ENCODE measurements around the gene CCDC93.

CCDC93 gene, protein sequence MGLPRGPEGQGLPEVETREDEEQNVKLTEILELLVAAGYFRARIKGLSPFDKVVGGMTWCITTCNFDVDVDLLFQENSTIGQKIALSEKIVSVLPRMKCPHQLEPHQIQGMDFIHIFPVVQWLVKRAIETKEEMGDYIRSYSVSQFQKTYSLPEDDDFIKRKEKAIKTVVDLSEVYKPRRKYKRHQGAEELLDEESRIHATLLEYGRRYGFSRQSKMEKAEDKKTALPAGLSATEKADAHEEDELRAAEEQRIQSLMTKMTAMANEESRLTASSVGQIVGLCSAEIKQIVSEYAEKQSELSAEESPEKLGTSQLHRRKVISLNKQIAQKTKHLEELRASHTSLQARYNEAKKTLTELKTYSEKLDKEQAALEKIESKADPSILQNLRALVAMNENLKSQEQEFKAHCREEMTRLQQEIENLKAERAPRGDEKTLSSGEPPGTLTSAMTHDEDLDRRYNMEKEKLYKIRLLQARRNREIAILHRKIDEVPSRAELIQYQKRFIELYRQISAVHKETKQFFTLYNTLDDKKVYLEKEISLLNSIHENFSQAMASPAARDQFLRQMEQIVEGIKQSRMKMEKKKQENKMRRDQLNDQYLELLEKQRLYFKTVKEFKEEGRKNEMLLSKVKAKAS

DNA sequence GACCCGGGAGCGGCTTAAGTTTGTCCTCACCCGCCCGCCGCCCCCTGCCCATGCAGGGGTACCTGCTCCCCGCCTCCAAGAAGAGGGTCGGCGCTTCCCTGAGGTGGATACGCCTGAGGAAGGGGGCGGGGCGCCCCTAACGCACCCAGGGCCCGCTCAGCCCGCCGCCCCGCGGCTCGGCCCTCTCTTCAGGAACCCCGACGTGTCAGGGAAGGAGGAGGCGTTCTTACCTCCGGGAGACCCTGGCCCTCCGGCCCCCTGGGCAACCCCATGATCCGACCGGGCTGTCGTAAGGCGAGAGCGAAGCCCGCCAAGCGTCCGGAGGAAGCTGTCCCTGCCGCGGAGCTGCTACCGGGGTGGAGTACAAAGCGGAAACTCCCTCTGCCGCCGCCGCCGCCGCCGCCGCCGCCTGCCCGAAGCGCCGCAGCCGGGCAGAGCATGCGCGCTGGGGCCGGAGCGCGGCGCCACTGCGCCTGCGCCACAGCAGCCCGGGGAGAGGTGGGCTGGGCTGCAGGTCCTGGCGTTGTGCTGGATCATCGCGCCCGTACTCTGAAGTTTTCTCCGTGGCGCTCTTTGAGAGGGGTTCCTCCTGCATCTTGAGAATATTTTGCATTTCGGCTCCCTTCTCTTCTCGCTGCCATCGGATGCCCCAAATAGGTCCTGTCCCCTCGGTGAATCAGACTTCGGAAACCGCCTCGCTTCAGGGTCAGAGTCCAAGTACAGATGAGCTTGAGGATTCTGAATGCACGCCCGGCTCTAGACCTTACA lies at the start of gene CCDC93:
Gene CCDC93, minus strand, starts transcription at position 347 of the 768 bp plus-strand sequence. Its CDS starts 75 bp downstream, at position 272.
- no peak for FAIRE-seq

DNA sequence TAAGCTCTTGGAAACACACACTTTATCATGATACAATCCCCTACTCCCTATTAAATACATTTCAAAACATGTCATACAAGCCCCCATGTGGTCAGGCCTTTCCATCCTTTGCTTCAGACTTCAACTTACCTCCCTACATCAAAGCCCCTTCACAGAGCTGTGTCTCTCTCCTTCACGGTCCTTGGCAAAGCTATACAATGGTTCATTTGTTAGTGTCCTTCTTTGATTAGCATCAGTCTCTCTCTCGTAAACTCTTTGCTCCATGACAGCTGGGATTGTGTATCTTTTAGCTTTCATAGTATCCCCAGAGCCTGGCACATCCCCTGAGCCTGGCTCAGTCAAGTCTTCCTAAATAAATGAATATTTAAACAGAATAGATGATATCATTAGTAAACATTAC lies 48.8 kb upstream of the CCDC93 start:
- FAIRE-seq, result no peak

DNA sequence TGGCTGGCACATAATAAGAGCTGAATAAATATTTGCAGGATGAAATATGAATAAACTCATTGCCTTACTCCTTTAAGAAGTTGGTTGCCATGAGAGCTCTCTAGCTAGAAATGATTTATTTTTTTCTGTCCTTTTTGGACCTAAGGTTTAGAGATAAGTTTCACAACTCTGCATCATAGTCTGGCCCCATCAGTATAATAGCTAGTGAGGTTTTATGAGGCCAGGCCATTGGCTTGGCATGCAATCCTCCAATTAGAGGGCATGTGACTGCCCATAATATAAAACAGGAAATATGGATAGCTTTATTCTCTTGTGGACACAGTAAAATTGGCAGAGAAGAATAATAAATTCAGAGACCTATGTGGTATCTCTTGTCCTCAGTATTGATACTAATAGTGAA lies 48.2 kb upstream of the CCDC93 start:
- FAIRE-seq, result no peak

DNA sequence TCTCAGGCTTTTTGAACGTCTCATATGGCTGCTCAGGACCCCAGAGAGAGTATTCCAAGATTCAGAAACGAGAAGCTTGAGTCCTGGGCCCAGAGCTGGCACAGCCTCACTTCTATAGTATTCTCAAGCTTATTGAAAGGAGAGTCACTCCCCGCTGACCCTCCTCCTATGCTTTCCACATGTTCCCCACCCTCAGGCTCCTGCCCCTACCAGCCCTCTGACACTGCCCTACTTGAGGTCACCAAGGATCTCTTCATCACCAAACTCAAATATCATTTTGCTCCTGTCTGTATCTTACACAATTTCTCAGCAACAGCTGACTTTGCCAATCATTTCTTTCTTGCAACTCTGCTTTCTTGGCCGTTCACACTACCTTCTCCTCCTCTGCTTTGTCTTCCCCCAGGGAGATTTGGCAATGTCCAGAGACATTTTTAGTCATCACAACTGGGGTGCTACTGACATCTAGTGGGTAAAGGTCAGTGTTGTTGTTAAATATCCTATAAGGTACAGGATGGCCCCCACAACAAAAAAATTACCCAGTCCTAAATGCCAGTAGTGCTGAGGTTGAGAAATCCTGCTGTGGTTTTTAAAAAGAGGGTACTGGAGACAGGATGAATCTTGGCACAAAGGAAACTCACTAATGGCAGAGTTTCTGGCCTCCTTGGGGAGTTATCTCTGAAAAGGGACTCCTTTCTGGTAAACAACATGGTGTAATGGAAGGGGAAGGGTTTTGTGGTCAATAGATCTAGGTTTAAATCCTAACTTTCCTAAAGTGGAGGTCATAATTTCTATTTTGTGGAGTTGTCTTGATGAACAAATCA lies 47.5 kb upstream of the CCDC93 start:
- no peak for FAIRE-seq

DNA sequence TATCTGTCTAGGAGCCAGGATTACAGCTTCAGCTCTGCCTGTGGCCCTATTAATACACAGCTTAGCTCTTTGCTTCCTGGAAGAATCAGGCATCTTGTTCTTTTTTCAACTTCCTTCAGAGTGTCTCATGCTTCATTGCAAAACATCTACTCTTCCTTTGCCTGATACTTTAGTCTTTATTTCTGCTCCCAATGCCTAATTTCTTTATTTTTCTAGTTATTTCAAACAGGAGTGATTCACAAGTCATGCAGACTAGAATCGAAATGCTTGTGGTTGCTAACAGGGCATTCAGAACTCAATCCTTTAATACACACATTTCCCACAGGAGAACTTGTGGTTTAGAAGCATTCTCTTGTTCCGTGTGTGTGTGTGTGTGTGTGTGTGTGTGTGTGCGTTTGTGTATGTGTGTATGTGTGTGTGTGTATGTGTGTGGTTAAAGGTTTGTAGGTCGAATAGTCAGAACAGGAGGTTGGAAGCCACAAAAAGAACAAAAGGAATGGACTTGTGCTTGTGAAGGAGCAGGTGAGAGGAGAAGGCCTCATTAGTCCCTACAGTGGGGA lies 46.1 kb upstream of the CCDC93 start:
- no peak for FAIRE-seq

DNA sequence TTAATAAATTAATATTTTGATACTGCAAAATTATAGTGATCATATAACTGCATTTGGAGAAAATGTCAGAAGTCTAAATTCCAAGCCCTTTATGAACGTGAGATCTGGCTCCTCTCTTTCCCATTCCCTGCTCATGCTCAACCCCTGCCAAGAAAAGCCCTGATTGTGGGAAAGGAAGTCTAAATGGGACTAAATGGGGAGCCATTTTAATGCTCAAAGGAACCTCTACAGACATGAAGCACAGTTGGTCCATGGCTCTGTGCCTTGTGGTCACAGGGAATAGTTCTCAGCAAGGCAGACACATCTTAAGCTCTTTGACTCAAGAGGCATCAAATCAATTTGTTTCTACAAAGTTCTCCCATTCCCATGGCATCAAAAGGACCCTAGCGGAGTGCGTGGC lies 45.1 kb upstream of the CCDC93 start:
- FAIRE-seq, result no peak

DNA sequence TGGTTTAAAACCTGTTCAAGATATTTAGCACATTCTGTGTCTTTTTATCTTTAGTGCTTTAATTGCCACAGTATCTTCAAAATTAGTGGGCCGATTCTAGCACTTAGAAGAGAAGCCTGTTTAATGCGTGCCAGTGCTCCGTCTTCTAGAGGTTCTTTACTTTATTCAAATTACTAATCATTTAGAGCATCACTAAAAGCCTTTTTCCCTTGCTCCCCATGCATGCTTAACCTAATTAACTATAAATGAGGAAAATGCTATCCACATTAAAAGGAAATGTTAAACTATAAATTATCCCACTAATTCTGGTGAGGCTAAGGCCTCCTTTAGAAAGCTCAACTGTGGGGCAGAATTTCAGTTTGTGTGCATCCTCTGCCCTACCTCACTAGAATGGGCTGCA lies 42.9 kb upstream of the CCDC93 start:
- FAIRE-seq, result no peak

DNA sequence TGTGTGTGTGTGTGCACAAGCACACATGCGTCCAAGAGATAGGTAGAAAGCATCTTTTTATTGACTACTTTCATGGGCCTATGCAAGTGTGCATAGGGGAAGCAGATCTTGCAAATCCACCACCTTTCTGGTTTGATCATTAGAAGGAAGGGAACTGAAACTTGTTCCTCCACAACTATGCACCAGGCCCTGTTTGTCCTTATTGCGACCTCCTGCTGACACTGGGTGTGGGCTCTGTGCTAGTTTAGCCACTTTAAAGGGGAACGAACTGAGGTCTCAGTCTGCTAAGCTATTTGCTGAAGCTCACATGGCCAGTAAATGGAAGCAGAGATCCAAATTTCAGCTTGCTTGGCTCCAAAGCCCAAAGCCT lies 42.3 kb upstream of the CCDC93 start:
- no peak for FAIRE-seq

DNA sequence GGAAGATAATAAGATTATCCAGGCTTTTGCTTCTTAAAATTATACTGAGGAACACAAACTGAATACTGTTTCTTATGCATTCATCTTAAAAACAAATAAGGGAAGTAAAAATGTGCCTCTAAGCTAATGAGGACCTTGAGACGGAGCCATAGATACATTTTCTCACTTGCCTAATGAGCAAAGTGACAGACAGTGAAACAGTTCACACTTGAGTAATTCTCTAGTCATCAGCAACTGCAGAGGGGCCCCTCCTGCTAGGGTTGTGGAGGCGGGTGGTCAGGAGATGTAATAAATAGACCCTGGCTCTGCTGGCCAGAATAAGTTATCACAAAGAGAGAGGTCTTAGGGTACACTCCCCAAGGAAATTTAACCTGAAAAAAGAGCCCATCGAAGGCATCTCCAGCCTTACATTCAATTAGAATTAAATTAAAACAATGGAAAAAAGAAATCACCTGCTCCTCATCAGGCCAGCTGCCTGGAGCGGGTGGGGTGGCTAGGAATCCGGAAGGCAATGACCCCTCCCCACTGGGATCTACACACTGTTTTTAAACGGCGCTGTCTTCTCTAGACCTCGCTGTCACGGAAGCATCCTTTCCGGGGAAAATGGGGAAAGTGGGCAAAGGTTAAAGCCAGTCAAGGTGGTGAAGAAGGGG lies 41.8 kb upstream of the CCDC93 start:
- FAIRE-seq, result no peak

DNA sequence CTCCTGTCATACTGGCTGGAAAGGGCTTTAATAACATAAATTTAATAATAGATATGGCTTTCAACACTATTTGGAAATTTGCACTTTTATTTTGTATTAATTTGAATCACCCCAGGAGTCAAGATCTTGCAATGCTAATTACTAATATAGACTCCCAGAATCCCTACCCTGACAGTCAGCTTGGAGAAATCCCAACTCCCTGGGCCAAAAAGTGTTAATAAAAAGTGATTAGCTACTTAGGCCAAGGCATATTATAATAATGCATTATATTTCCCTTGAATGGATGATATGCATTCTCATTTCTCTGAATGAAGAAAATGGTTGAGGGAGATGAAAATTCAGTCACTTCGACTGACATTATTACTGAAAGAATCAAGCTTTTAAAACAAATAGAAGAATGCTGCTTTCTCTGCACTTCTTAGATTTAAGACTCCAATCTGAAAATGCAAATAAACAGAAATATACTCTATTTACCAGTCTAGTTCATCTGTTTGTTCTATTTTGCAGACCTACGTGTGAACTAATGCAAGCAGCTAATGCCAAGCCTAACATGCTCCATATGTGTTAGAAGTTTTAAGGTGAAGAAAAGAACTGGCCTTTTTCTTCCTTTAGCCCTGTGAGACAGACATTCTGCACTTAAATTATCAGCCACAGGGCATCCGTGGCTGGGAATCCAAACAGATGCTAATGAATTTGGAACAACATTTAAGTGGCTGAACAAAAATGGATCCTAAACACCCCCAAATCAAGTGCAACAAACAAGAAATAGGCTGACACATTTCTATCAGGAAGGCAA lies 40.5 kb upstream of the CCDC93 start:
- no peak for FAIRE-seq

DNA sequence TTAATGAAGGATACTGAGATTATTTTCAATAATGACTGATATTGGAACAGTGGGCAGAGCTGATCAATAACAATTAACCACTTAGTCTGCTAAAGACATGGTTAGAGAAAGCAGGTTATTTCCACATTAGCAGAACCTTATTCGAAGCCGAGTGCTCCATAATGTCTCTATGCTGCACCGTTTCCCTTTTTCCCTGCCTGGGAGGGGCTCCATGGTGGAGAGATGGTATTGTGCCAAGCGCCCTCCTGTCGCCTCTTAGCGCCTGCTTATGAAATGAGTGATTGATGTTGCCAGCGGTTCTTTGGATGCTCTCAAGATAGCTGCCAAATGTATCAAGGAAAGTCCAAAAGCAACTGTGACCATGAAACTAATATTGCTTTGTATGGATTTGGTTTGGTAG lies 39.8 kb upstream of the CCDC93 start:
- FAIRE-seq, result no peak

DNA sequence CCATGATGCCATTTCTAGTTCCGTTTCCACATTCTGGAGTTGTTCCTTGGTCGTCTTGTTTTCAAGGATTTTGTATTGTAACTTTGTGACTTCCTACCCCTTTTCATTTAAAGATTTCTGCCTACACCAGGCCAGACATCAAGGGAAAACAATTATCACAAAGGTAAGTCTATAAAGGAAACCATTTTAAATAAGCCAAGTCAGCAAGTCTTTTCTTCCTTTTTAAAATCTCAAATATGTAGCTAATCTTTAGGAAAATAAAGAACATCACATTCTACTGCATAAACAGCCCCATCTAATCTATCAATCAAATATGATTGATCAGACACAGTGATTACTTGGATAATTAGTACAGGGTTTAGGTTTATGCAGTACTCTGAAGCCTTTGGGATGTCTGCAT lies 38.6 kb upstream of the CCDC93 start:
- FAIRE-seq, result no peak

DNA sequence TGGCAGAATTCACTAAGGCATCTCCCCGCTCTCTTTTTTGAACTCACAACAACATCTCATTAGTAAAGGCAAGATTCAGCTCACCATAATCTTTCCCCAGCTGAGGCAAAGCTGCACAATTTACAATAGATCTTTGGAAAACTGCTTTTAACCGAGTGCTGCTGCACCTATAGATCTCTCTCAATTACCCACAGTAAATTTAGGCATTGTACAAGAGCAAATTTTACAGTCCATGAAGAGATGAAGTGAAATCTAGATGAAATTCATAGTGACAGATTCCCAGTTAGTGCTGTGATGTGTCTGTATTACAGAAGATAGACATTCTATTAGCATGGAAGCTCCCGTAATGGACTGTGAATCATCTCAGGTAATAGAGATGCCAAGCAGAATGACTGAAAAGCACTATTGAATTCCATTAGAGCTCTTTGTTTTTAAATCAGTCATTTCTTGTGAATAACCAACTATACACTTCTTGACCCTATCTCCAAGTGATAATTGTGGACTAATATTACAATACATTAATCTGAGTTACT lies 38.0 kb upstream of the CCDC93 start:
- FAIRE-seq, result no peak

DNA sequence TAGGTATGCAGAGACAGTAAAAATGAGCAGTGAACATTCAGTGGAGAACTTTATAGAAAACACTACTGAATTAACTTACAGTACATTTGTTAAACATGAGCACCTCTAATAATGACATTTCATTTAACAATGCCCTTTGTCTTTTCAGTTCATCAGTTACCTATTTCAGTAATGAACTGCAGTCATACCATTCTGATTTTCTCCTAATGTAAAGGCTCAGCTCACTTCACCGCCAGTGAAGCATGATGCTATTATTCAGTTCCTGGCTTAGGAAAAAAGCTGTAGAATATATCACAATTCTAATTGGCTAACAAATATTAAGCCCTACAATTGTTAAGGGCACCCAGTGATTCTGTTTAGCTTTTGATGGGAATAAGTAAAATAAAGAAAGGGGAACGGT lies 37.1 kb upstream of the CCDC93 start:
- no peak for FAIRE-seq

DNA sequence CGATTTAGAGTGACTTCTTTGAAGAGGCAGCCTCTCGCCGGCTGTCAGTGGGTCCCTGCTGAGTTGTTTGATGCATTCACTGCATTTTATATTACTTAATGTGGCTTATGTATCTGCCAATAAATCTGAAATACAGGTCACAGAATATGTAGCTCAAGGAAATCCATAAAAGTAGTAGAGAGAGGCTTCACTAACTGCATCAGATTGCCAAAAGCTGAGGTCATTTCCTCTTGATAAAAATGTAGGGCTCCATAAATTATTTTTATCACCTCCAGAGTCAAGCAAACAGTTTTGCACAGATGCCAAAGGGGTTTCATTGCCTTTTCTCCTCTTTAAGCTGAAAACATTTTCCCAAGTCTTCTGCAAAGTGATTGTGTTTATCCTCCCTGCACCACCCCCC lies 36.5 kb upstream of the CCDC93 start:
- FAIRE-seq, result no peak

DNA sequence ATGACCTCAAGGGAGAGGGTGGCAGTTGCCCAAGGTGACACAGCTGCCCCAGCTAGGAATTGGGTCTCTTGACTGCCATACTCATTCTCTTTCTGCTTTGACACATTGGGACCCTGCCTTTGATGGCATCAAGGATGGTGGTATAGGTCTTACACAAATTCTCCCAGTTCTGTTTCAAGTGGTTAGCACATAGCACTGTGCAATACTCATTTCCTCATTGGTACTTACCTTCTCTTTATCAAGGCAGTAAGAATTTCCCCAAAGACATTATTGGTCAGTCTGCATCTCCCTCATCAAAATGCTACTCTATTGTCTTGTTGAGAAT lies 35.9 kb upstream of the CCDC93 start:
- FAIRE-seq, result no peak

DNA sequence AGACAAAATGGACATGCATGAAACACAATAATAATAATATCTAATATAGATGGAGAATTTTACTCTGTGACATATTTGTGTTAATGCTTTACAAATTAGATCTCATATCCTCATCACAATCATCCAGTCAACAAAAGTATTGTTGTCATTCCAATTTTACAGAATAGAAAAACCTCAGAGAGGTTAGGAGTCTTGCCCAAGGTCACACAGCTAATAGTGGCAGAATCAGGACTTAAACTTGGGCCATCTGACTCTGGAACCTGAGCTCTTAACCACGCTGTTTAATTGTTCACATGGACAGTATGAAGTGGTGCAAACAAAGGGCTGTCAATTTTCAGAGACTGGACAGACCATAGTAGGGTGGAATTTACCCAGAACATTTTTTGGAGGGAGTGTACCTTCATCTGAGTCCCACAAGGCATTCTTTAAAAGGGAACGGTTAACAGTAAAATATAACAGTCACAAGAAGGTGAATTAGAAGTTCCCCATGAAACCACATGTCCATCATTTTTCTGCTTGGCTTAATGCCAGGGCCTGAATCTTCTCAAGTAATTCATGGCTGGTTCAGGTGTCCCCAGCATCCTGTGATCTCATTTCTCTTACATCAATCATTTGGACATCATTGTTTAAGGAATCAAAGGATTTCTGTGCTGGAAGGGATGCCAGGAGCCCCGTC lies 35.4 kb upstream of the CCDC93 start:
- no peak for FAIRE-seq

DNA sequence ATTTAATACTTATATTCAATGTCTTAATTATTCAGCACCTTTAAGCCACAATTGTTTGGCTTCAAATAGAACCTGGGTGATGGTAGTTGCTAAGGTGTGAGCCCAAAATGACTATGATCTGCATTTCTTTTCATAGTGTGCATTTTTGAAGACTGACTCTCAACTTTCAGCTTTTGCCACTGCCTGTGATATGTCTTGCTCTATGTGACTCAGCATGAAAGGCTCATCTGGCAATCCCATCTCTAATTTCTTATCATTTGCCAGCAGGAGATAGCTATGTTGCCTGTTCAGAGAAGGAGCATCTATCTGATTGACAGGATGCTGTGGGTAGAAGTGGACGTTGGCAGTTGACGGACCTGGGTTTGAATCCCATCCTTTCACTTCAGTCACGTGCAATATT lies 34.5 kb upstream of the CCDC93 start:
- FAIRE-seq, result no peak

DNA sequence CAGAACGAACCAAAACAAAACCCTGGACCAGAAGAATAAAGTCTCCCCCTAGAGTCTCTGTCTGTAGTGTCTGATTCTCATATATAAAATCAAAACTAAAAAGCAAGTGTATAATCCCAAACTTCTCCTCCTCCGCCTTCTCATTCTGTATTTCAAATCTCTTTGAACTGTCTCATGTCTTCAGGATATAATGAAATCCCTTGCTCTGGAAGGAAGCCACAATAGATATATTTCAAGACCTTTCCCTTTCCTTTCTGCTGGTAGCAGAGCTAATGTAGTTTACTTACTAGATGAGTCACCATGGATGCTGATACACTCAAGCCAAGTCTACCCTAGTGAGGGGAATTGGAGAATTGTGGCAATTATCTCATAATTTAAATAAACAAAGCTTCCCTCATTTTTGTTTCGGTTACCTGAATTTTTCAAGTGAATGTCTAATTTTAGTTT lies 33.5 kb upstream of the CCDC93 start:
- FAIRE-seq, result no peak

DNA sequence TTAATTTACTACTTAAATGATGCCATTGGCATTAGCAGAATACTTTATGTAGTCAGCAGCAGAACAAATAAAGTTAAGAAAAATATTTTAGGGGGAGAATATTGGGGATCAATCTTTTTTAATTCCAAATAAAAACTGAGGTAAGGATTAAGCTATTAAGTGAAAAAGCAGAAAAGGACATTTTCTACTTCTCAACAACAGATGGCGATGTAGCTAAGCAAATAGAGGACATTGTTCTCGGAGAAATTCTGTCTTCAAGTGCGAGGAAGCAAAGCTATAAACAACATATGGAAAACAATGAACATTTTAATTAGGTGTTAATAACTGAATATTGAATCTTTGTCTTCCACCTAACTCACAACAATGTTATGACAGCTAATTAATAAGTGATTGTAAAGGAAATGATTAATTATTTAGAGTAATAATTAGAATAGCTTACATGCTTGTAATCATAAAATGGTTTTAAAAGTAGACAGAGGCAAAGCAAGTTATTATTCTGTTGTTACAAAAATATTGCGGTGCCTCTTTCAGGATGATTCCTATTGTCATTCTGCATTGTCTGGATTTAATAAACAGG lies 32.9 kb upstream of the CCDC93 start:
- FAIRE-seq, result peak; percentile 93

Measured in G401.6 (cell line).